Activated naive CD8-positive, alpha-beta T cell treated with anti-CD3 and anti-CD28 coated beads, Interleukin-2, amount 50 U/mL, for 24 hours (primary cell): ENCODE data around the gene BTBD9.

Experiments used
- ATAC-seq: fragments of 150-1000 bp; cut with Tn5 transposase; one replicate; pipeline ENCODE4 v1.10.0; 2021
- DNase-seq: peaks from one replicate; pipeline ENCODE4 v3.0.0; 2021
- H3K27ac Mint-ChIP-seq: one replicate; pipeline ENCODE4 v1.8.0; 2021; ENCODE audit warnings: mild to moderate bottlenecking, mixed read lengths
- H3K27me3 Mint-ChIP-seq: one replicate; pipeline ENCODE4 v1.8.0; 2021; ENCODE audit warnings: mixed read lengths
- H3K36me3 Mint-ChIP-seq: one replicate; pipeline ENCODE4 v1.8.0; 2021; ENCODE audit warnings: low read depth, mixed read lengths
- H3K4me1 Mint-ChIP-seq: one replicate; pipeline ENCODE4 v1.8.0; 2021; ENCODE audit warnings: mixed read lengths
- H3K4me3 Mint-ChIP-seq: one replicate; pipeline ENCODE4 v1.8.0; 2021; ENCODE audit warnings: mild to moderate bottlenecking, moderate library complexity, mixed read lengths
- H3K9me3 Mint-ChIP-seq: one replicate; pipeline ENCODE4 v1.8.0; 2021; ENCODE audit warnings: mixed read lengths

BTBD9 gene

GRCh38 chr6:38209371-38210260 is 430.1 kb downstream of the BTBD9 start:
- H3K4me3 Mint-ChIP-seq: no peak overlapping the region
- H3K27ac Mint-ChIP-seq: no peak overlapping the region
- ATAC-seq (no peak), DNase-seq (no peak)
- H3K4me1 Mint-ChIP-seq: peaks cover 8% of the 10 kb centered on the region
- peaks cover 6% of the 10 kb centered on the region for H3K36me3 Mint-ChIP-seq
- no peaks in the 10 kb centered on the region for H3K9me3 Mint-ChIP-seq
- no peaks in the 10 kb centered on the region for H3K27me3 Mint-ChIP-seq

GRCh38 chr6:38208028-38208427 is 431.7 kb downstream of the BTBD9 start:
- Mint-ChIP-seq H3K27ac (no peak overlapping the region), H3K27me3 (no peaks in the 10 kb centered on the region), H3K36me3 (peaks cover 7% of the 10 kb centered on the region), H3K9me3 (no peaks in the 10 kb centered on the region), H3K4me1 (peaks cover 8% of the 10 kb centered on the region), H3K4me3 (no peak overlapping the region)
- DNase-seq (no peak), ATAC-seq (no peak)

- Mint-ChIP-seq H3K4me3 (no peak overlapping the region), H3K4me1 (peaks cover 8% of the 10 kb centered on the region), H3K27me3 (no peaks in the 10 kb centered on the region), H3K9me3 (no peaks in the 10 kb centered on the region), H3K36me3 (peaks cover 7% of the 10 kb centered on the region), H3K27ac (no peak overlapping the region)
- no peak for ATAC-seq
- no peak for DNase-seq
Observed at GRCh38 chr6:38207375-38207774, 432.4 kb downstream of the BTBD9 start.

- no peak for DNase-seq
- H3K27ac Mint-ChIP-seq: no peak overlapping the region
- peaks cover 3% of the 10 kb centered on the region for H3K36me3 Mint-ChIP-seq
- H3K27me3 Mint-ChIP-seq: no peaks in the 10 kb centered on the region
- H3K4me3 Mint-ChIP-seq: no peak overlapping the region
- ATAC-seq: no peak
- no peaks in the 10 kb centered on the region for H3K9me3 Mint-ChIP-seq
- no peaks in the 10 kb centered on the region for H3K4me1 Mint-ChIP-seq
Observed at GRCh38 chr6:38198219-38198618, 441.5 kb downstream of the BTBD9 start.

- no peaks in the 10 kb centered on the region for H3K27me3 Mint-ChIP-seq
- H3K4me3 Mint-ChIP-seq: no peak overlapping the region
- no peaks in the 10 kb centered on the region for H3K36me3 Mint-ChIP-seq
- ATAC-seq (no peak), DNase-seq (no peak)
- H3K9me3 Mint-ChIP-seq: no peaks in the 10 kb centered on the region
- H3K4me1 Mint-ChIP-seq: no peaks in the 10 kb centered on the region
- H3K27ac Mint-ChIP-seq: no peak overlapping the region
Observed at GRCh38 chr6:38195113-38195635, 444.6 kb downstream of the BTBD9 start.

GRCh38 chr6:38194589-38194988 is 445.1 kb downstream of the BTBD9 start:
- no peaks in the 10 kb centered on the region for H3K27me3 Mint-ChIP-seq
- no peaks in the 10 kb centered on the region for H3K36me3 Mint-ChIP-seq
- no peak overlapping the region for H3K27ac Mint-ChIP-seq
- ATAC-seq: no peak
- DNase-seq: no peak
- H3K4me1 Mint-ChIP-seq: no peaks in the 10 kb centered on the region
- H3K9me3 Mint-ChIP-seq: no peaks in the 10 kb centered on the region
- no peak overlapping the region for H3K4me3 Mint-ChIP-seq

GRCh38 chr6:38194282-38194572 is 445.5 kb downstream of the BTBD9 start:
- Mint-ChIP-seq H3K4me1 (no peaks in the 10 kb centered on the region), H3K27me3 (no peaks in the 10 kb centered on the region), H3K9me3 (no peaks in the 10 kb centered on the region), H3K4me3 (no peak overlapping the region), H3K27ac (no peak overlapping the region), H3K36me3 (no peaks in the 10 kb centered on the region)
- ATAC-seq (no peak), DNase-seq (no peak)

GRCh38 chr6:38193481-38194281 is 446.0 kb downstream of the BTBD9 start:
- Mint-ChIP-seq H3K36me3 (no peaks in the 10 kb centered on the region), H3K4me1 (no peaks in the 10 kb centered on the region), H3K27ac (no peak overlapping the region), H3K4me3 (no peak overlapping the region), H3K27me3 (no peaks in the 10 kb centered on the region), H3K9me3 (no peaks in the 10 kb centered on the region)
- ATAC-seq: no peak
- DNase-seq: no peak

- ATAC-seq: no peak
- no peak for DNase-seq
- no peaks in the 10 kb centered on the region for H3K9me3 Mint-ChIP-seq
- H3K36me3 Mint-ChIP-seq: no peaks in the 10 kb centered on the region
- no peaks in the 10 kb centered on the region for H3K27me3 Mint-ChIP-seq
- no peaks in the 10 kb centered on the region for H3K4me1 Mint-ChIP-seq
- no peak overlapping the region for H3K4me3 Mint-ChIP-seq
- H3K27ac Mint-ChIP-seq: no peak overlapping the region
Observed at GRCh38 chr6:38193051-38193450, 446.7 kb downstream of the BTBD9 start.

GRCh38 chr6:38192487-38192886 is 447.2 kb downstream of the BTBD9 start:
- DNase-seq (no peak), ATAC-seq (no peak)
- Mint-ChIP-seq H3K4me3 (no peak overlapping the region), H3K36me3 (peaks cover 2% of the 10 kb centered on the region), H3K27ac (no peak overlapping the region), H3K4me1 (no peaks in the 10 kb centered on the region), H3K27me3 (no peaks in the 10 kb centered on the region), H3K9me3 (no peaks in the 10 kb centered on the region)

- Mint-ChIP-seq H3K9me3 (no peaks in the 10 kb centered on the region), H3K27ac (no peak overlapping the region), H3K4me3 (no peak overlapping the region), H3K36me3 (peaks cover 2% of the 10 kb centered on the region), H3K27me3 (no peaks in the 10 kb centered on the region), H3K4me1 (no peaks in the 10 kb centered on the region)
- no peak for DNase-seq
- ATAC-seq: no peak
Observed at GRCh38 chr6:38192011-38192410, 447.7 kb downstream of the BTBD9 start.

GRCh38 chr6:38191418-38191817 is 448.3 kb downstream of the BTBD9 start:
- ATAC-seq (no peak), DNase-seq (no peak)
- Mint-ChIP-seq H3K36me3 (peaks cover 2% of the 10 kb centered on the region), H3K4me1 (no peaks in the 10 kb centered on the region), H3K27me3 (no peaks in the 10 kb centered on the region), H3K9me3 (no peaks in the 10 kb centered on the region), H3K27ac (no peak overlapping the region), H3K4me3 (no peak overlapping the region)

GRCh38 chr6:38188677-38189335 is 450.9 kb downstream of the BTBD9 start:
- Mint-ChIP-seq H3K27ac (no peak overlapping the region), H3K36me3 (peaks cover 2% of the 10 kb centered on the region), H3K9me3 (no peaks in the 10 kb centered on the region), H3K27me3 (no peaks in the 10 kb centered on the region), H3K4me1 (no peaks in the 10 kb centered on the region), H3K4me3 (no peak overlapping the region)
- no peak for ATAC-seq
- DNase-seq: no peak

- DNase-seq: no peak
- peaks cover 2% of the 10 kb centered on the region for H3K36me3 Mint-ChIP-seq
- ATAC-seq: no peak
- no peaks in the 10 kb centered on the region for H3K4me1 Mint-ChIP-seq
- no peak overlapping the region for H3K4me3 Mint-ChIP-seq
- H3K27me3 Mint-ChIP-seq: no peaks in the 10 kb centered on the region
- H3K27ac Mint-ChIP-seq: no peak overlapping the region
- no peaks in the 10 kb centered on the region for H3K9me3 Mint-ChIP-seq
Observed at GRCh38 chr6:38187811-38188590, 451.7 kb downstream of the BTBD9 start.
